SU-DHL-6 (cell line): ENCODE data around the gene PDE4B.

Source experiments
- EZH2phosphoT487 ChIP-seq: fragments of 200-600 bp; sonication (generic), shearing (Covaris generic); conservative IDR thresholded peaks from 2 replicates; pipeline ENCODE4 v1.6.1; 2018; ENCODE audit warnings: mild to moderate bottlenecking, antibody characterized with exemption, low read length, moderate library complexity, mixed read lengths
- TF ChIP-seq, protein P1 (sequence below): fragments of 200-600 bp; sonication (generic); IDR thresholded peaks from one replicate; pipeline ENCODE4 v1.5.1; 2017; ENCODE audit warnings: antibody characterized with exemption, mild to moderate bottlenecking, low read length, moderate library complexity; ENCODE audit not compliant: insufficient read depth, poor library complexity, severe bottlenecking

DNA sequence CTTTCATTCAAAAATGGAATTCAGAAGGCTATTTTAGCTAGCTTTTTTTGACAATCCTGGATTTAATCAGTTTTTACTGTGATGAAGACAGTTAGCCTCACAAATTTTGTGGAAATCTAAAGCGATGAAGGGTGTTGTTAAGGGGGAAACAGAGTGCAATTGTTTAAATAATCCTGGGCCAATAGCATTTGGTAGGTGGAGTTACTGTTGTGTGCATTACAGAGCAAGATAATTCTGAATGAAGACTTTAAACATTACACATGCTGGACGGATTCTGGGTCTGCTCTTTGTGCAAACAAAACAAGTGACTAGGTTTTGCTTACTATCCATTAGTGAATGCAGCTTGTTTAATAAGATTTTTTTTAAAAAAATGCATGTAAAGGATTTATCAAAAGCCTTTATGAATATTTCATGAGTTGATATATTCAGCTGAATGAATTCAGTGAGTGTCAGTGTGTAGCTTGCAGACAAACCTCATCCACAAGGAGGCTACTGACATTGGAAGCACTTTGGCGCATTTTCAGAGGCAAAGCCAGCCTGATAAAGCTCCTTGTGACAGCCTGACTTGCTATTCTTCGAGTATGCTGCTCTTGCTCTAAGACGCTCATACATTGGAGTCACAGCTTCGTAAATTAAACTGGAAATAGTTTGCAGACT lies 199.6 kb downstream of the PDE4B start:
- TF ChIP-seq, protein P1, sequence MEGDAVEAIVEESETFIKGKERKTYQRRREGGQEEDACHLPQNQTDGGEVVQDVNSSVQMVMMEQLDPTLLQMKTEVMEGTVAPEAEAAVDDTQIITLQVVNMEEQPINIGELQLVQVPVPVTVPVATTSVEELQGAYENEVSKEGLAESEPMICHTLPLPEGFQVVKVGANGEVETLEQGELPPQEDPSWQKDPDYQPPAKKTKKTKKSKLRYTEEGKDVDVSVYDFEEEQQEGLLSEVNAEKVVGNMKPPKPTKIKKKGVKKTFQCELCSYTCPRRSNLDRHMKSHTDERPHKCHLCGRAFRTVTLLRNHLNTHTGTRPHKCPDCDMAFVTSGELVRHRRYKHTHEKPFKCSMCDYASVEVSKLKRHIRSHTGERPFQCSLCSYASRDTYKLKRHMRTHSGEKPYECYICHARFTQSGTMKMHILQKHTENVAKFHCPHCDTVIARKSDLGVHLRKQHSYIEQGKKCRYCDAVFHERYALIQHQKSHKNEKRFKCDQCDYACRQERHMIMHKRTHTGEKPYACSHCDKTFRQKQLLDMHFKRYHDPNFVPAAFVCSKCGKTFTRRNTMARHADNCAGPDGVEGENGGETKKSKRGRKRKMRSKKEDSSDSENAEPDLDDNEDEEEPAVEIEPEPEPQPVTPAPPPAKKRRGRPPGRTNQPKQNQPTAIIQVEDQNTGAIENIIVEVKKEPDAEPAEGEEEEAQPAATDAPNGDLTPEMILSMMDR = no peak
- no peak for TF ChIP-seq EZH2phosphoT487
